HG02678 (cell line): ENCODE results near the gene MAPRE3.
"Not testable (repeated sequence)": the region's sequence is repeated elsewhere in the genome, so short reads cannot be mapped to it uniquely, and the experiment has no call there.

Source experiments
- ATAC-seq: cut with Tn5 transposase; IDR thresholded peaks from one replicate; pipeline ENCODE4 v1.9.1; 2021; ENCODE audit warnings: mild to moderate bottlenecking, moderate library complexity; ENCODE audit not compliant: unreplicated experiment

Gene MAPRE3

GRCh38 chr2:27067385-27067784 lies 96.9 kb downstream of the MAPRE3 start:
- no peak for ATAC-seq

- ATAC-seq, result no peak
Measured at GRCh38 chr2:27069436-27069835, 99.0 kb downstream of the MAPRE3 start.

- ATAC-seq, result no peak
Measured at GRCh38 chr2:27069961-27070618, 99.7 kb downstream of the MAPRE3 start.

- ATAC-seq, result no peak
Measured at GRCh38 chr2:27070653-27071276, 100.3 kb downstream of the MAPRE3 start.

GRCh38 chr2:27071277-27071989 lies 101.0 kb downstream of the MAPRE3 start, which contains the start of gene OST4:
Gene OST4 (minus strand): TSS chr2:27071654.
- ATAC-seq, result peak; percentile 90

- peak; percentile 16 for ATAC-seq
Measured at GRCh38 chr2:27071990-27072830, 101.8 kb downstream of the MAPRE3 start.

- ATAC-seq, result no peak
Measured at GRCh38 chr2:27072920-27073319, 102.5 kb downstream of the MAPRE3 start.

- ATAC-seq, result no peak
Measured at GRCh38 chr2:27073782-27074181, 103.3 kb downstream of the MAPRE3 start.

- no peak for ATAC-seq
Measured at GRCh38 chr2:27074738-27075565, 104.5 kb downstream of the MAPRE3 start.

GRCh38 chr2:27075566-27075871 lies 105.1 kb downstream of the MAPRE3 start:
- not testable (repeated sequence) for ATAC-seq

GRCh38 chr2:27076323-27076722 lies 105.9 kb downstream of the MAPRE3 start:
- ATAC-seq, result no peak
